ENCODE results near the gene RALGPS1. TPM values are rescaled to one million over a fixed set of nuclear protein-coding genes. Genes with fewer than 3 reads are reported as not detected.

RALGPS1 gene
- total RNA-seq, 1 experiment from 2014 or later: 28.5 TPM

DNA sequence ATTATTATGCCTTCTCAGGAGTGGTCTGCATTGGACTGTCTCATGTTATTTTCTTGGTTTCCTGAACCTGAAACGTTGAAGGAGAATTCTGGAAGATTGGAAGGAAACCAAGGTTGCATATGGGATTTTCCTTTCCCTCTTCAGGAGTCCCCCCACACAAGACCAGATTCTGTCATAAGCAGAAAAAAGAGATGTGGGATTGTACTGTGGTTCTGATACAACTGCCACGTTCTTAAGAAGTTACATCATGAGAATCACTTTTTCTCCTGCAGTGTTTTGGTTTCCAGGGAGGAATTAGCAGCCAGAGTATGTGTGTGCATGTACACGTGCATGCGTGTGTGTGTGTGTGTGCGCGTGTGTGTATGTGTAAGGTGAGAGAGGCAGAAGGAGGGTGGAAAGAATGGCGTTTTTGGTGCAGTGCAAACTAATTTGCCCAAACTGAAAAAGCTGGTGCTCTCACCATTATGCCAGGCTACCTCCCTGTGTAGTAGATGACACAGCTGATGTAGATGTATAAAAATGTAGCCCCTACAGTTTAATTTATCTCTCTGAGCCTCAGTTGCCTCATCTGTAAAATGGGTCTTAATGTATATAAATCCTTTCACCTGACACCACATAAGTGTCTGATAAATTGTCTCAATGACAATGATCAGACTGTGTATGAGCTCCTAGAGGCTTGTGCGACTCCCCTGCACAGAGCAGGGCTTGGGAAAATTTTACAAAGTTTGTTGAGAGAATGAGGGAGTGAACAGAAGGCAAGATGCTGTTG is 38.6 kb downstream of the RALGPS1 start:
- Mint-ChIP-seq H3K27ac (no peak overlapping the region), H3K36me3 (no peaks in the 10 kb centered on the region), H3K27me3 (ENCODE audit: low read depth) (no peaks in the 10 kb centered on the region), H3K4me1 (peaks cover 5% of the 10 kb centered on the region), H3K9me3 (no peaks in the 10 kb centered on the region), H3K4me3 (no peak overlapping the region)
- ChIA-PET POLR2A (no interaction called here), CTCF (interaction anchor here (1.2 kb wide), 2 partner anchors 12 to 246 kb away, joined by 3 to 4 read pairs; no protein-coding TSS in a partner anchor)
- ATAC-seq (no peak), DNase-seq (ENCODE audit: low spot score) (no peak)
- TF ChIP-seq ETV6 (CRISPR knock-in tag; IDR thresholded peaks at IDR 0.05): no peak
- no peak for TF ChIP-seq TCF7 (CRISPR knock-in tag; IDR thresholded peaks at IDR 0.05; ENCODE audit: low read depth)
- TF ChIP-seq, protein P1, sequence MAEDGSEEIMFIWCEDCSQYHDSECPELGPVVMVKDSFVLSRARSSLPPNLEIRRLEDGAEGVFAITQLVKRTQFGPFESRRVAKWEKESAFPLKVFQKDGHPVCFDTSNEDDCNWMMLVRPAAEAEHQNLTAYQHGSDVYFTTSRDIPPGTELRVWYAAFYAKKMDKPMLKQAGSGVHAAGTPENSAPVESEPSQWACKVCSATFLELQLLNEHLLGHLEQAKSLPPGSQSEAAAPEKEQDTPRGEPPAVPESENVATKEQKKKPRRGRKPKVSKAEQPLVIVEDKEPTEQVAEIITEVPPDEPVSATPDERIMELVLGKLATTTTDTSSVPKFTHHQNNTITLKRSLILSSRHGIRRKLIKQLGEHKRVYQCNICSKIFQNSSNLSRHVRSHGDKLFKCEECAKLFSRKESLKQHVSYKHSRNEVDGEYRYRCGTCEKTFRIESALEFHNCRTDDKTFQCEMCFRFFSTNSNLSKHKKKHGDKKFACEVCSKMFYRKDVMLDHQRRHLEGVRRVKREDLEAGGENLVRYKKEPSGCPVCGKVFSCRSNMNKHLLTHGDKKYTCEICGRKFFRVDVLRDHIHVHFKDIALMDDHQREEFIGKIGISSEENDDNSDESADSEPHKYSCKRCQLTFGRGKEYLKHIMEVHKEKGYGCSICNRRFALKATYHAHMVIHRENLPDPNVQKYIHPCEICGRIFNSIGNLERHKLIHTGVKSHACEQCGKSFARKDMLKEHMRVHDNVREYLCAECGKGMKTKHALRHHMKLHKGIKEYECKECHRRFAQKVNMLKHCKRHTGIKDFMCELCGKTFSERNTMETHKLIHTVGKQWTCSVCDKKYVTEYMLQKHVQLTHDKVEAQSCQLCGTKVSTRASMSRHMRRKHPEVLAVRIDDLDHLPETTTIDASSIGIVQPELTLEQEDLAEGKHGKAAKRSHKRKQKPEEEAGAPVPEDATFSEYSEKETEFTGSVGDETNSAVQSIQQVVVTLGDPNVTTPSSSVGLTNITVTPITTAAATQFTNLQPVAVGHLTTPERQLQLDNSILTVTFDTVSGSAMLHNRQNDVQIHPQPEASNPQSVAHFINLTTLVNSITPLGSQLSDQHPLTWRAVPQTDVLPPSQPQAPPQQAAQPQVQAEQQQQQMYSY (CRISPR knock-in tag; IDR thresholded peaks at IDR 0.05): no peak
- TF ChIP-seq ZBTB21 (CRISPR knock-in tag; IDR thresholded peaks at IDR 0.05; ENCODE audit: borderline replicate concordance): no peak
- no peak for TF ChIP-seq FOXK1 (CRISPR knock-in tag; IDR thresholded peaks at IDR 0.05)
- no peak for TF ChIP-seq ZNF232 (CRISPR knock-in tag; IDR thresholded peaks at IDR 0.05)
- no peak for TF ChIP-seq ZNF423 (CRISPR knock-in tag; IDR thresholded peaks at IDR 0.05)
- TF ChIP-seq JUN (CRISPR knock-in tag; IDR thresholded peaks at IDR 0.05): no peak
- TF ChIP-seq, protein P2, sequence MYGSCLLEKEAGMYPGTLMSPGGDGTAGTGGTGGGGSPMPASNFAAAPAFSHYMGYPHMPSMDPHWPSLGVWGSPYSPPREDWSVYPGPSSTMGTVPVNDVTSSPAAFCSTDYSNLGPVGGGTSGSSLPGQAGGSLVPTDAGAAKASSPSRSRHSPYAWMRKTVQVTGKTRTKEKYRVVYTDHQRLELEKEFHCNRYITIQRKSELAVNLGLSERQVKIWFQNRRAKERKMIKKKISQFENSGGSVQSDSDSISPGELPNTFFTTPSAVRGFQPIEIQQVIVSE (CRISPR knock-in tag; IDR thresholded peaks at IDR 0.05; ENCODE audit: borderline replicate concordance): no peak
- TF ChIP-seq NFE2L1 (CRISPR knock-in tag; IDR thresholded peaks at IDR 0.05): no peak
- no peak for TF ChIP-seq EMX1 (CRISPR knock-in tag; IDR thresholded peaks at IDR 0.05)
- TF ChIP-seq, protein P3, sequence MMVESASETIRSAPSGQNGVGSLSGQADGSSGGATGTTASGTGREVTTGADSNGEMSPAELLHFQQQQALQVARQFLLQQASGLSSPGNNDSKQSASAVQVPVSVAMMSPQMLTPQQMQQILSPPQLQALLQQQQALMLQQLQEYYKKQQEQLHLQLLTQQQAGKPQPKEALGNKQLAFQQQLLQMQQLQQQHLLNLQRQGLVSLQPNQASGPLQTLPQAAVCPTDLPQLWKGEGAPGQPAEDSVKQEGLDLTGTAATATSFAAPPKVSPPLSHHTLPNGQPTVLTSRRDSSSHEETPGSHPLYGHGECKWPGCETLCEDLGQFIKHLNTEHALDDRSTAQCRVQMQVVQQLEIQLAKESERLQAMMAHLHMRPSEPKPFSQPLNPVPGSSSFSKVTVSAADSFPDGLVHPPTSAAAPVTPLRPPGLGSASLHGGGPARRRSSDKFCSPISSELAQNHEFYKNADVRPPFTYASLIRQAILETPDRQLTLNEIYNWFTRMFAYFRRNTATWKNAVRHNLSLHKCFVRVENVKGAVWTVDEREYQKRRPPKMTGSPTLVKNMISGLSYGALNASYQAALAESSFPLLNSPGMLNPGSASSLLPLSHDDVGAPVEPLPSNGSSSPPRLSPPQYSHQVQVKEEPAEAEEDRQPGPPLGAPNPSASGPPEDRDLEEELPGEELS (CRISPR knock-in tag; IDR thresholded peaks at IDR 0.05): no peak
- TF ChIP-seq ZNF396 (CRISPR knock-in tag; IDR thresholded peaks at IDR 0.05; ENCODE audit: borderline replicate concordance): no peak
- TF ChIP-seq, protein P4, sequence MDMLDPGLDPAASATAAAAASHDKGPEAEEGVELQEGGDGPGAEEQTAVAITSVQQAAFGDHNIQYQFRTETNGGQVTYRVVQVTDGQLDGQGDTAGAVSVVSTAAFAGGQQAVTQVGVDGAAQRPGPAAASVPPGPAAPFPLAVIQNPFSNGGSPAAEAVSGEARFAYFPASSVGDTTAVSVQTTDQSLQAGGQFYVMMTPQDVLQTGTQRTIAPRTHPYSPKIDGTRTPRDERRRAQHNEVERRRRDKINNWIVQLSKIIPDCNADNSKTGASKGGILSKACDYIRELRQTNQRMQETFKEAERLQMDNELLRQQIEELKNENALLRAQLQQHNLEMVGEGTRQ (CRISPR knock-in tag; IDR thresholded peaks at IDR 0.05): no peak
- TF ChIP-seq, protein P5, sequence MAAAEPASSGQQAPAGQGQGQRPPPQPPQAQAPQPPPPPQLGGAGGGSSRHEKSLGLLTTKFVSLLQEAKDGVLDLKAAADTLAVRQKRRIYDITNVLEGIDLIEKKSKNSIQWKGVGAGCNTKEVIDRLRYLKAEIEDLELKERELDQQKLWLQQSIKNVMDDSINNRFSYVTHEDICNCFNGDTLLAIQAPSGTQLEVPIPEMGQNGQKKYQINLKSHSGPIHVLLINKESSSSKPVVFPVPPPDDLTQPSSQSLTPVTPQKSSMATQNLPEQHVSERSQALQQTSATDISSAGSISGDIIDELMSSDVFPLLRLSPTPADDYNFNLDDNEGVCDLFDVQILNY (CRISPR knock-in tag; IDR thresholded peaks at IDR 0.05): no peak
- TF ChIP-seq, protein P6, sequence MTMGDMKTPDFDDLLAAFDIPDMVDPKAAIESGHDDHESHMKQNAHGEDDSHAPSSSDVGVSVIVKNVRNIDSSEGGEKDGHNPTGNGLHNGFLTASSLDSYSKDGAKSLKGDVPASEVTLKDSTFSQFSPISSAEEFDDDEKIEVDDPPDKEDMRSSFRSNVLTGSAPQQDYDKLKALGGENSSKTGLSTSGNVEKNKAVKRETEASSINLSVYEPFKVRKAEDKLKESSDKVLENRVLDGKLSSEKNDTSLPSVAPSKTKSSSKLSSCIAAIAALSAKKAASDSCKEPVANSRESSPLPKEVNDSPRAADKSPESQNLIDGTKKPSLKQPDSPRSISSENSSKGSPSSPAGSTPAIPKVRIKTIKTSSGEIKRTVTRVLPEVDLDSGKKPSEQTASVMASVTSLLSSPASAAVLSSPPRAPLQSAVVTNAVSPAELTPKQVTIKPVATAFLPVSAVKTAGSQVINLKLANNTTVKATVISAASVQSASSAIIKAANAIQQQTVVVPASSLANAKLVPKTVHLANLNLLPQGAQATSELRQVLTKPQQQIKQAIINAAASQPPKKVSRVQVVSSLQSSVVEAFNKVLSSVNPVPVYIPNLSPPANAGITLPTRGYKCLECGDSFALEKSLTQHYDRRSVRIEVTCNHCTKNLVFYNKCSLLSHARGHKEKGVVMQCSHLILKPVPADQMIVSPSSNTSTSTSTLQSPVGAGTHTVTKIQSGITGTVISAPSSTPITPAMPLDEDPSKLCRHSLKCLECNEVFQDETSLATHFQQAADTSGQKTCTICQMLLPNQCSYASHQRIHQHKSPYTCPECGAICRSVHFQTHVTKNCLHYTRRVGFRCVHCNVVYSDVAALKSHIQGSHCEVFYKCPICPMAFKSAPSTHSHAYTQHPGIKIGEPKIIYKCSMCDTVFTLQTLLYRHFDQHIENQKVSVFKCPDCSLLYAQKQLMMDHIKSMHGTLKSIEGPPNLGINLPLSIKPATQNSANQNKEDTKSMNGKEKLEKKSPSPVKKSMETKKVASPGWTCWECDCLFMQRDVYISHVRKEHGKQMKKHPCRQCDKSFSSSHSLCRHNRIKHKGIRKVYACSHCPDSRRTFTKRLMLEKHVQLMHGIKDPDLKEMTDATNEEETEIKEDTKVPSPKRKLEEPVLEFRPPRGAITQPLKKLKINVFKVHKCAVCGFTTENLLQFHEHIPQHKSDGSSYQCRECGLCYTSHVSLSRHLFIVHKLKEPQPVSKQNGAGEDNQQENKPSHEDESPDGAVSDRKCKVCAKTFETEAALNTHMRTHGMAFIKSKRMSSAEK (CRISPR knock-in tag; IDR thresholded peaks at IDR 0.05; ENCODE audit: borderline replicate concordance): no peak
- no peak for TF ChIP-seq ESRRA (CRISPR knock-in tag; IDR thresholded peaks at IDR 0.05; ENCODE audit: borderline replicate concordance)
- TF ChIP-seq SOX15 (CRISPR knock-in tag; IDR thresholded peaks at IDR 0.05): no peak
- TF ChIP-seq NR3C1 (CRISPR knock-in tag; conservative IDR thresholded peaks at IDR 0.05; ENCODE audit: low read depth): no peak
- TF ChIP-seq, protein P7, sequence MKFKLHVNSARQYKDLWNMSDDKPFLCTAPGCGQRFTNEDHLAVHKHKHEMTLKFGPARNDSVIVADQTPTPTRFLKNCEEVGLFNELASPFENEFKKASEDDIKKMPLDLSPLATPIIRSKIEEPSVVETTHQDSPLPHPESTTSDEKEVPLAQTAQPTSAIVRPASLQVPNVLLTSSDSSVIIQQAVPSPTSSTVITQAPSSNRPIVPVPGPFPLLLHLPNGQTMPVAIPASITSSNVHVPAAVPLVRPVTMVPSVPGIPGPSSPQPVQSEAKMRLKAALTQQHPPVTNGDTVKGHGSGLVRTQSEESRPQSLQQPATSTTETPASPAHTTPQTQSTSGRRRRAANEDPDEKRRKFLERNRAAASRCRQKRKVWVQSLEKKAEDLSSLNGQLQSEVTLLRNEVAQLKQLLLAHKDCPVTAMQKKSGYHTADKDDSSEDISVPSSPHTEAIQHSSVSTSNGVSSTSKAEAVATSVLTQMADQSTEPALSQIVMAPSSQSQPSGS (CRISPR knock-in tag; IDR thresholded peaks at IDR 0.05; ENCODE audit: borderline replicate concordance, low read depth): no peak
